GM23338 (cell line): ENCODE results near the gene PSMD6.

ENCODE experiments used
- CREB1 ChIP-seq: fragments of 250-450 bp; sonication (Bioruptor Pico); IDR thresholded peaks from 2 replicates; pipeline ENCODE4 v1.5.0; 2020; ENCODE audit warnings: low read depth, mild to moderate bottlenecking, moderate library complexity
- JUNB ChIP-seq: IDR thresholded peaks from one replicate; pipeline ENCODE4 v1.6.1; 2016; ENCODE audit warnings: antibody characterized with exemption; ENCODE audit not compliant: unreplicated experiment
- TF ChIP-seq, protein P1 (sequence below), 2 experiments: fragments of 200-600 bp in 1 of 2; sonication (generic) in 1 of 2; conservative IDR thresholded peaks; 2 replicates each; pipeline versions ENCODE4 v1.5.1 to v1.6.1; 2016 to 2017; ENCODE audit warnings: antibody characterized with exemption in 2 of 2, low read depth in 2 of 2, mild to moderate bottlenecking in 2 of 2, moderate library complexity in 1 of 2

DNA sequence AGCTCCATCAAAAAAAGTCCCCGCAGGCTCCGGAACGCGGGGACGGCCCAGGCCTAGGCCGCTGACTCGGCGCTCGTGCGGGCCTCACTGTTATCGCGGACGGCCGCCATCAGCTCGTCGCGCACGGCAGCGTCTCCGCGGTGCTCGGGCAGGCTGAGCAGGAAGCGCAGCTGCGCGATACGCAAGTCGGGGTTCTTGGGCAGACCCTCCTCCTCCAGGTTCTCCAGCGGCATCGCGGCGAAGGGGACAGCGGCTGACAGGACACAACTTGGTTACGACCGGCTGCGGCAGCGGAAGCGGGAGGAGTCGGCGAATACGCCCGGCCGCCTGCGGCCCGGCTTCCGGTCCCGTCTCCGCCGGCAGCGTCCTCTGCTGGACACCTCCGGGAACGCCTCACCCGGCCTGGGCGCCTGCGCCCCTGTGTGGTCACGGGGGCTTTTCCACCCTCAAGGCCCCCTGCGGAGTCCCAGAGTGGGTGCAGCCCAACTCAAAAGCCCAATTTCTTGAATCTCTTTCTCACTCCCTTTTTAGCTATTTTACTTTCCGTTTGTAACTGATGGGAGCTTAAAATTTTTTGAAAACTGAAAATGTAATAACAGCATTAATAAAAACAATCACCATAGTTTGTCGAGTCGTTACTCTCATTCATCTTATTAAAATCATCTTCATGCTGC lies at the start of gene PSMD6:
- TF ChIP-seq, protein P1, sequence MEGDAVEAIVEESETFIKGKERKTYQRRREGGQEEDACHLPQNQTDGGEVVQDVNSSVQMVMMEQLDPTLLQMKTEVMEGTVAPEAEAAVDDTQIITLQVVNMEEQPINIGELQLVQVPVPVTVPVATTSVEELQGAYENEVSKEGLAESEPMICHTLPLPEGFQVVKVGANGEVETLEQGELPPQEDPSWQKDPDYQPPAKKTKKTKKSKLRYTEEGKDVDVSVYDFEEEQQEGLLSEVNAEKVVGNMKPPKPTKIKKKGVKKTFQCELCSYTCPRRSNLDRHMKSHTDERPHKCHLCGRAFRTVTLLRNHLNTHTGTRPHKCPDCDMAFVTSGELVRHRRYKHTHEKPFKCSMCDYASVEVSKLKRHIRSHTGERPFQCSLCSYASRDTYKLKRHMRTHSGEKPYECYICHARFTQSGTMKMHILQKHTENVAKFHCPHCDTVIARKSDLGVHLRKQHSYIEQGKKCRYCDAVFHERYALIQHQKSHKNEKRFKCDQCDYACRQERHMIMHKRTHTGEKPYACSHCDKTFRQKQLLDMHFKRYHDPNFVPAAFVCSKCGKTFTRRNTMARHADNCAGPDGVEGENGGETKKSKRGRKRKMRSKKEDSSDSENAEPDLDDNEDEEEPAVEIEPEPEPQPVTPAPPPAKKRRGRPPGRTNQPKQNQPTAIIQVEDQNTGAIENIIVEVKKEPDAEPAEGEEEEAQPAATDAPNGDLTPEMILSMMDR (conservative IDR thresholded peaks at IDR 0.05; ENCODE audit: low read depth in 2 of 2), result peak; percentile 84 to 96
- TF ChIP-seq CREB1 (CRISPR knock-in tag) (no peak; the same call in 1 of the 2 replicates), JUNB (no peak)
